ENCODE results near the gene TBX2. TPM values are rescaled to one million over a fixed set of nuclear protein-coding genes. Genes with fewer than 3 reads are reported as not detected.

Gene TBX2
- total RNA-seq, 1 experiment from 2014 or later = not detected

DNA sequence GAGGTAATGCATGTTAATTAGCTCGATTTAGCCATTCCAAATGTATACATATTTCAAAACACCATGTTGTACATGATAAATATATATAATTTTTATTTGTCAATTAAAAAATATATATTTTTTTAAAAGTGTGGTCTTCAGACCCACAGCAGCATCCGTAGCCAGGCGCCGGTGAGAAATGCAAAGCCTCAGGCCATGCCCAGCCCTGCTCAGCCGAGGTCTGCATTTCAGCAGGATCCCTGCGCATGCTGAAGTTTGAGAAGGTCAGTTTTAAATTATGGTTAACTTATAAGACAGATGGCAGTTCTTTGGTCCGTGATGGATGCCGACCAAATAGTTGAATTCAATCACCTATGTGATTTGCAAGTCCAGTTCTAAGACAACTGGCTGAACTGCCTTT, 28.0 kb upstream of the TBX2 start:
- H3K27ac ChIP-seq (ENCODE audit: low read depth, low read length, poor library complexity, severe bottlenecking) = no peak overlapping the region
- intact Hi-C loops (cut with micrococcal nuclease; ENCODE audit: unreplicated experiment) = no loop called here
- TF ChIP-seq CTCF (conservative IDR thresholded peaks at IDR 0.05; ENCODE audit: low read depth, low read length) = no peak
- TF ChIP-seq EZH2 (IDR thresholded peaks at IDR 0.05; ENCODE audit: borderline replicate concordance, low read depth, low read length, poor library complexity, severe bottlenecking) = no peak
- no peaks in the 10 kb centered on the region for H3K9me3 ChIP-seq (ENCODE audit: low read depth, low read length, poor library complexity, severe bottlenecking)
- BruUV-seq (replicated peaks) = no TSS peak
- CTCF ChIA-PET = no interaction called here
- no peaks in the 10 kb centered on the region for H3K4me1 ChIP-seq (ENCODE audit: insufficient read depth, low read length, poor library complexity, severe bottlenecking)
- H3K36me3 ChIP-seq (ENCODE audit: insufficient read depth, low read length, poor library complexity, severe bottlenecking) = no peaks in the 10 kb centered on the region
- DNase-seq (ENCODE audit: low spot score) = no peak
- POLR2A ChIA-PET (ENCODE audit: low non-redundant PET) = no interaction called here
- H3K4me3 ChIP-seq (ENCODE audit: low read depth, low read length, poor library complexity, severe bottlenecking) = no peak overlapping the region
- no peaks in the 10 kb centered on the region for H3K27me3 ChIP-seq (replicated peaks; ENCODE audit: insufficient read depth, low read depth, low read length, poor library complexity)

DNA sequence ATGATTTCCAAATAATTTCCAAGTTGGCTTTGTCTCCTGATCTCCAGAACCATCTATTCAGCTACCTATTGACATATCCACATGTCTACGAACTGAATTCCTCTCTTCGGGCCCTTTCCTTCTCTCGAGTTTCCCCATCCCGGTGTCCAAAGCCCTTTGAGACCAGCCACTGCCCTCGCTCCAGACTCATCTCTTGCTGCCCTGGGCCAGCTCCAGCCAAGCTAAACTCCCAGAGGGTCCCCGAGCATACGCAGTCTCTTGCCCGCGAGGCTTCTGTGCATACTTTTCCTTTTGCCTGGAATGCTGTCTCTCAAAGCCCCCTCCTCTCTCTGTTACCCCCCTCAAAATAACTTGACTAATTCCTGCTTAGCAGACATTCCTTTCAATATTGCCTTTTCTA, 27.2 kb upstream of the TBX2 start:
- TF ChIP-seq EZH2 (IDR thresholded peaks at IDR 0.05; ENCODE audit: borderline replicate concordance, low read depth, low read length, poor library complexity, severe bottlenecking) (no peak), CTCF (conservative IDR thresholded peaks at IDR 0.05; ENCODE audit: low read depth, low read length) (no peak)
- Histone ChIP-seq H3K27me3 (replicated peaks; ENCODE audit: insufficient read depth, low read depth, low read length, poor library complexity) (no peaks in the 10 kb centered on the region), H3K36me3 (ENCODE audit: insufficient read depth, low read length, poor library complexity, severe bottlenecking) (no peaks in the 10 kb centered on the region), H3K27ac (ENCODE audit: low read depth, low read length, poor library complexity, severe bottlenecking) (no peak overlapping the region), H3K4me1 (ENCODE audit: insufficient read depth, low read length, poor library complexity, severe bottlenecking) (no peaks in the 10 kb centered on the region), H3K4me3 (ENCODE audit: low read depth, low read length, poor library complexity, severe bottlenecking) (no peak overlapping the region), H3K9me3 (ENCODE audit: low read depth, low read length, poor library complexity, severe bottlenecking) (no peaks in the 10 kb centered on the region)
- DNase-seq (ENCODE audit: low spot score) = no peak
- CTCF ChIA-PET = no interaction called here
- intact Hi-C loops (cut with micrococcal nuclease; ENCODE audit: unreplicated experiment) = no loop called here
- POLR2A ChIA-PET (ENCODE audit: low non-redundant PET) = no interaction called here
- BruUV-seq (replicated peaks) = no TSS peak

DNA sequence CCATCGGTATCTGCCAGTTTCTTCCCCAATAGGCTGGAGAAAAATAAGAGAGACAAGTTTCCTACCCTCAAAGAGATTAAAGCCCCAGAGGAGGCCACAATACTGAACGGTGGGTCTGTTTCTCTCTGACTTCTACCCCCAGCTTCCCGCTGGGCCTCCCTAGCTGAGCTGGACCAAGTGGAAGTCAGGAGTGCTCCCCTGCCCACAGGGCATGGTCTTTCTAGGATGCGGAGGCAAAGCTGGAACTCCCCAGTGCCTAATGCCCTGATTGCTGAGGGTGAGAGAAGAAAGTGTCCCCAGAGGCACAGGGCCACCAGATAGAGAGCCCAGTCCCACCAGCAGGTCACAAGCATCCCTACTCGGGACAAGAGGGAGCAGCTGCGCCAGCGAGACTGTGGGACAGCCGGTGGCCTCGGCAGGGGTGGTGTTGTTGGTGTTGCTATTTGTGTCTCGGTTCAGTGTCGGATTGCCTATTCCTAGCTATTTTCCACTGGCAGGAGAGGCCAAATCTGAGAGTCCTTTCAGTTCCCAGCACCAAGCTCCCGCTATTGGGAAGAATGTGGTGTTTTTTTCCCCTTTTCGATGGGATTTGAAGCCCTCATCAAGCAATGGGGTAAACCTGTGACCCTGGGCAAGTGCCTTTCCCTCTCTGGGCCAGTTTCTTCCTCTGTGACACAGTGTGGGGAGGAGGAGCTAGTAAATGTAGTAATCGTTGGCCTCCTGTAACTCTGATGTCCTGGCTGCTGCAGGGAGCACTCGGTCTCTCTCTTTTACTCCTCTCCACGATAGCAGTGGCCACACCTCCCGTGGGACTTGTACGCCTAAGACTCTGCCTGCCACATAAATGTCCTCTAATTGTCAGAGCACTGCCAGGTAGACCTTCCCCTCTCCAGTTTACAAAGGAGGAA, 22.5 kb upstream of the TBX2 start:
- DNase-seq (ENCODE audit: low spot score) = no peak
- TF ChIP-seq EZH2 (IDR thresholded peaks at IDR 0.05; ENCODE audit: borderline replicate concordance, low read depth, low read length, poor library complexity, severe bottlenecking) (no peak), CTCF (conservative IDR thresholded peaks at IDR 0.05; ENCODE audit: low read depth, low read length) (no peak)
- no TSS peak for BruUV-seq (replicated peaks)
- Histone ChIP-seq H3K9me3 (ENCODE audit: low read depth, low read length, poor library complexity, severe bottlenecking) (no peaks in the 10 kb centered on the region), H3K4me1 (ENCODE audit: insufficient read depth, low read length, poor library complexity, severe bottlenecking) (no peaks in the 10 kb centered on the region), H3K27ac (ENCODE audit: low read depth, low read length, poor library complexity, severe bottlenecking) (no peak overlapping the region), H3K4me3 (ENCODE audit: low read depth, low read length, poor library complexity, severe bottlenecking) (no peak overlapping the region), H3K36me3 (ENCODE audit: insufficient read depth, low read length, poor library complexity, severe bottlenecking) (no peaks in the 10 kb centered on the region), H3K27me3 (replicated peaks; ENCODE audit: insufficient read depth, low read depth, low read length, poor library complexity) (no peaks in the 10 kb centered on the region)
- CTCF ChIA-PET = no interaction called here
- POLR2A ChIA-PET (ENCODE audit: low non-redundant PET) = no interaction called here
- intact Hi-C loops (cut with micrococcal nuclease; ENCODE audit: unreplicated experiment) = no loop called here

Measured in A673 (cell line).